ENCODE measurements around the gene MAK.

DNA sequence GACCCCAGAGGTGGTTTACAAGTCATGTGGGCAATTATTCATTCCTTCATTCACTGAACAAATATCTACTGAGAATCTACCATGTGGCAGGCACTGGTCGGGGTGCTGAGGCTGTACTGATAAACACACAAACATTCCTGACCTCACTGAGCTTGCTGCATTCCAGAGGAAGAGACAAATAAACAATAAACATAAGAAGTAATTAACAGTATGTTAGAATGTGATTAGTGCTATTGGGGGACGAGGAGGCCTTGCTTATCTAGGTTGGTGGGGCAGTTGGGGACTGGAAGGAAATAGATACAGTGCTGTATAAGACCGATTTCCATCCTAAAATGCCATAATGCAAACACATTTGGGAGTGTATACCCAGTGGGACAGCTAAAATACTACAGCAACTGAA, 44.1 kb downstream of the MAK start:
- TF ChIP-seq GATA2 (IDR thresholded peaks at IDR 0.05; ENCODE audit: low read depth, low read length) (no peak), GATA3 (IDR thresholded peaks at IDR 0.05; ENCODE audit: low read depth, low read length) (no peak)

Data from SH-SY5Y (cell line).